Iris pigment epithelial cell (primary cell): ENCODE measurements around the gene ITGB5.

Experiments used
- DNase-seq: peaks from one replicate; pipeline ENCODE4 v3.0.0-alpha.2; 2011; ENCODE audit warnings: low read depth

The ITGB5 gene

GRCh38 chr3:124887177-124887931 lies at the start of gene ITGB5:
Gene ITGB5 (minus strand): TSS chr3:124887365. CDS start chr3:124887000, 365 bp downstream.
- DNase-seq: peak; percentile 85

GRCh38 chr3:124935794-124936542 lies 48.8 kb upstream of the ITGB5 start:
- no peak for DNase-seq

- DNase-seq: no peak
Measured at GRCh38 chr3:124935264-124935663, 48.1 kb upstream of the ITGB5 start.

- no peak for DNase-seq
Measured at GRCh38 chr3:124934577-124934976, 47.4 kb upstream of the ITGB5 start, which contains the start of gene MUC13. Gene MUC13 (minus strand): TSS chr3:124934751. CDS start chr3:124934712, 39 bp downstream.

- peak; percentile 70 for DNase-seq
Measured at GRCh38 chr3:124928333-124929202, 41.4 kb upstream of the ITGB5 start.

GRCh38 chr3:124927574-124928045 lies 40.4 kb upstream of the ITGB5 start:
- no peak for DNase-seq

- peak; percentile 12 for DNase-seq
Measured at GRCh38 chr3:124926426-124927101, 39.4 kb upstream of the ITGB5 start.

- DNase-seq: peak; percentile 44
Measured at GRCh38 chr3:124924741-124925140, 37.6 kb upstream of the ITGB5 start.

- DNase-seq: peak; percentile 19
Measured at GRCh38 chr3:124923833-124924232, 36.7 kb upstream of the ITGB5 start.

GRCh38 chr3:124920718-124921117 lies 33.6 kb upstream of the ITGB5 start:
- no peak for DNase-seq

GRCh38 chr3:124919756-124920155 lies 32.6 kb upstream of the ITGB5 start:
- DNase-seq: peak; percentile 20

- no peak for DNase-seq
Measured at GRCh38 chr3:124918524-124918923, 31.4 kb upstream of the ITGB5 start.

- DNase-seq: no peak
Measured at GRCh38 chr3:124916837-124917409, 29.8 kb upstream of the ITGB5 start.

GRCh38 chr3:124915254-124915653 lies 28.1 kb upstream of the ITGB5 start:
- DNase-seq: no peak

- no peak for DNase-seq
Measured at GRCh38 chr3:124907957-124908356, 20.8 kb upstream of the ITGB5 start.

- DNase-seq: no peak
Measured at GRCh38 chr3:124904835-124905492, 17.8 kb upstream of the ITGB5 start.

GRCh38 chr3:124903896-124904834 lies 17.0 kb upstream of the ITGB5 start:
- no peak for DNase-seq

- DNase-seq: no peak
Measured at GRCh38 chr3:124896824-124897526, 9.8 kb upstream of the ITGB5 start.

- no peak for DNase-seq
Measured at GRCh38 chr3:124895756-124896155, 8.6 kb upstream of the ITGB5 start.
